GM21447 (cell line): Measurements from ENCODE around the gene TMEM60.
"Not testable (repeated sequence)": the region's sequence is repeated elsewhere in the genome, so short reads cannot be mapped to it uniquely, and the experiment has no call there.

Source experiments
- ATAC-seq: cut with Tn5 transposase; IDR thresholded peaks from one replicate; pipeline ENCODE4 v1.9.1; 2021; ENCODE audit not compliant: unreplicated experiment

Gene TMEM60

GRCh38 chr7:77798394-77799077 is at the start of gene TMEM60, which contains the start of gene PHTF2:
Gene TMEM60 (minus strand): TSS chr7:77798434. CDS start chr7:77794373, 4,061 bp downstream.
Gene PHTF2 (plus strand): TSS chr7:77798773.
- ATAC-seq: peak; percentile 89

GRCh38 chr7:77846317-77847092 is 48.3 kb upstream of the TMEM60 start:
- ATAC-seq: no peak

- ATAC-seq: no peak
Observed at GRCh38 chr7:77843194-77843593, 45.0 kb upstream of the TMEM60 start.

- no peak for ATAC-seq
Observed at GRCh38 chr7:77839919-77840318, 41.7 kb upstream of the TMEM60 start.

- no peak for ATAC-seq
Observed at GRCh38 chr7:77838929-77839491, 40.8 kb upstream of the TMEM60 start.

- no peak for ATAC-seq
Observed at GRCh38 chr7:77837966-77838365, 39.7 kb upstream of the TMEM60 start.

- no peak for ATAC-seq
Observed at GRCh38 chr7:77837275-77837674, 39.0 kb upstream of the TMEM60 start.

GRCh38 chr7:77836425-77836824 is 38.2 kb upstream of the TMEM60 start:
- not testable (repeated sequence) for ATAC-seq

GRCh38 chr7:77833136-77833535 is 34.9 kb upstream of the TMEM60 start:
- ATAC-seq: no peak

GRCh38 chr7:77831953-77832352 is 33.7 kb upstream of the TMEM60 start:
- no peak for ATAC-seq

- no peak for ATAC-seq
Observed at GRCh38 chr7:77831481-77831880, 33.2 kb upstream of the TMEM60 start.

- ATAC-seq: no peak
Observed at GRCh38 chr7:77830649-77831355, 32.6 kb upstream of the TMEM60 start.

- no peak for ATAC-seq
Observed at GRCh38 chr7:77827999-77828398, 29.8 kb upstream of the TMEM60 start.

- ATAC-seq: no peak
Observed at GRCh38 chr7:77826300-77826699, 28.1 kb upstream of the TMEM60 start.

- no peak for ATAC-seq
Observed at GRCh38 chr7:77825131-77825530, 26.9 kb upstream of the TMEM60 start.

- ATAC-seq: no peak
Observed at GRCh38 chr7:77824636-77825035, 26.4 kb upstream of the TMEM60 start.

GRCh38 chr7:77823787-77824186 is 25.6 kb upstream of the TMEM60 start:
- ATAC-seq: peak; percentile 33

GRCh38 chr7:77822269-77822668 is 24.0 kb upstream of the TMEM60 start:
- no peak for ATAC-seq

- ATAC-seq: no peak
Observed at GRCh38 chr7:77820967-77821366, 22.7 kb upstream of the TMEM60 start.

GRCh38 chr7:77819021-77819420 is 20.8 kb upstream of the TMEM60 start:
- ATAC-seq: no peak

GRCh38 chr7:77813180-77813579 is 14.9 kb upstream of the TMEM60 start:
- no peak for ATAC-seq
